Peyer's patch (tissue), 4 donors: ENCODE results near the gene NDNF.

ENCODE experiments used
- CTCF ChIP-seq, 6 experiments: fragments of 450-650 bp in 4 of 6; fragments of 200-600 bp in 2 of 6; sonication (generic) in 1 of 6; IDR thresholded peaks; one replicate each; pipeline ENCODE4 v1.5.1; 2017 to 2019; ENCODE audit warnings: antibody characterized with exemption in 6 of 6, mild to moderate bottlenecking in 3 of 6, moderate library complexity in 1 of 6
- POLR2A ChIP-seq, 2 donors: fragments of 450-650 bp; IDR thresholded peaks; one replicate each; pipeline ENCODE4 v1.5.1; 2017; ENCODE audit warnings: antibody characterized with exemption in 2 of 2, mild to moderate bottlenecking in 2 of 2, moderate library complexity in 2 of 2

GRCh38 chr4:121119715-121120114 lies 47.4 kb upstream of the NDNF start:
- TF ChIP-seq POLR2A (IDR thresholded peaks at IDR 0.05) (no peak), CTCF (IDR thresholded peaks at IDR 0.05) (no peak)
